ENCODE measurements around the gene CD81.

- TF ChIP-seq POLR2A (IDR thresholded peaks at IDR 0.05), result no peak
- peak; percentile 74 to 89 (median 85) for TF ChIP-seq CTCF (IDR thresholded peaks at IDR 0.05)
These were observed 42.8 kb downstream of the CD81 start for GRCh38 chr11:2419638-2420501.
